B cell (primary cell): Measurements from ENCODE around the gene INSL4. TPM values are rescaled to one million over a fixed set of nuclear protein-coding genes. Genes with fewer than 3 reads are reported as not detected.
A peak's percentile ranks its signal among the peaks of the same experiment; 100 is the strongest.

Experiments
- ATAC-seq: fragments of 200-7000 bp; cut with Tn5 transposase; one replicate; pipeline ENCODE4 v1.10.0; 2021; ENCODE audit warnings: low read depth, mild to moderate bottlenecking, moderate number of reproducible peaks, moderate library complexity
- CTCF ChIA-PET: fragments of 350-600 bp; sonication (Branson Sonifier 250); formaldehyde crosslinking; loops from one replicate; lab custom pipeline; 2021; ENCODE audit warnings: antibody characterized with exemption, inconsistent platforms; lab: Charles Lee
- POLR2A ChIA-PET: fragments of 350-600 bp; sonication (Branson Sonifier 250); formaldehyde crosslinking; loops from one replicate; lab custom pipeline; 2021; ENCODE audit warnings: antibody characterized with exemption; lab: Charles Lee
- DNase-seq: peaks from one replicate; pipeline ENCODE4 v3.0.0; 2013
- H2AFZ ChIP-seq: 2 replicates; pipeline ENCODE4 v1.6.1; 2012; ENCODE audit warnings: mild to moderate bottlenecking, low read depth, low read length; ENCODE audit not compliant: insufficient read depth, poor library complexity, severe bottlenecking
- H3K27ac ChIP-seq, 2 donors: 1 replicate in 1 of 2; 2 replicates in 1 of 2; pipeline ENCODE4 v1.5.1; 2012 to 2013; ENCODE audit warnings: low read length in 2 of 2, mild to moderate bottlenecking in 2 of 2, moderate library complexity in 1 of 2
- H3K27me3 ChIP-seq, 4 experiments: fragments of 200-600 bp in 1 of 4; sonication (generic) in 1 of 4; replicated peaks in 1 of 4; 1 replicate in 2 of 4; 2 replicates in 2 of 4; pipeline versions ENCODE4 v1.6.1 to v1.7.0; 2013 to 2016; ENCODE audit warnings: low read length in 3 of 4, mild to moderate bottlenecking in 2 of 4, mixed read lengths in 1 of 4, moderate library complexity in 1 of 4; ENCODE audit not compliant: insufficient read depth in 4 of 4, control insufficient read depth in 3 of 4; ENCODE audit errors: control extremely low read depth in 1 of 4
- H3K36me3 ChIP-seq, 2 experiments: replicated peaks in 1 of 2; 1 replicate in 1 of 2; 2 replicates in 1 of 2; pipeline versions ENCODE4 v1.6.1 to v1.7.1; 2013; ENCODE audit warnings: low read length in 1 of 2; ENCODE audit not compliant: insufficient read depth in 2 of 2, control insufficient read depth in 1 of 2; ENCODE audit errors: control extremely low read depth in 1 of 2, extremely low read depth in 1 of 2
- H3K4me1 ChIP-seq, 2 donors: fragments of 200-600 bp in 1 of 2; sonication (generic) in 1 of 2; 1 replicate in 1 of 2; 2 replicates in 1 of 2; pipeline versions ENCODE4 v1.5.1 to v1.6.1; 2013 to 2017; ENCODE audit warnings: low read length in 2 of 2; ENCODE audit not compliant: control insufficient read depth in 2 of 2, insufficient read depth in 2 of 2
- H3K4me2 ChIP-seq: replicated peaks from 2 replicates; pipeline ENCODE3; 2012; ENCODE audit warnings: mild to moderate bottlenecking, low read depth, low read length; ENCODE audit not compliant: poor library complexity, severe bottlenecking
- H3K4me3 ChIP-seq, 5 experiments: fragments of 200-600 bp in 1 of 5; sonication (generic) in 1 of 5; 1 replicate in 3 of 5; 2 replicates in 2 of 5; pipeline versions ENCODE4 v1.5.1 to v1.7.0; 2011 to 2016; ENCODE audit warnings: low read length in 4 of 5, mild to moderate bottlenecking in 4 of 5, low read depth in 2 of 5, control low read depth in 1 of 5, moderate library complexity in 1 of 5; ENCODE audit not compliant: insufficient read depth in 1 of 5; ENCODE audit errors: control extremely low read depth in 1 of 5, extremely low read depth in 1 of 5
- H3K79me2 ChIP-seq: fragments of 200-600 bp; sonication (generic); one replicate; pipeline ENCODE4 v1.6.0; 2016; ENCODE audit warnings: low read length; ENCODE audit not compliant: control insufficient read depth, insufficient read depth
- H3K9ac ChIP-seq: fragments of 200-600 bp; sonication (generic); 2 replicates; pipeline ENCODE4 v1.6.1; 2017; ENCODE audit warnings: mild to moderate bottlenecking, low read length, moderate library complexity
- H3K9me3 ChIP-seq, 3 donors: one replicate each; pipeline versions ENCODE4 v1.6.1 to v1.7.1; 2013; ENCODE audit warnings: low read length in 2 of 3; ENCODE audit not compliant: control insufficient read depth in 2 of 3, insufficient read depth in 1 of 3; ENCODE audit errors: control extremely low read depth in 1 of 3
- H4K20me1 ChIP-seq: 2 replicates; pipeline ENCODE4 v1.6.0; 2012; ENCODE audit warnings: mild to moderate bottlenecking, low read length; ENCODE audit not compliant: insufficient read depth, control insufficient read depth, poor library complexity, severe bottlenecking
- H3K27ac Mint-ChIP-seq: one replicate; pipeline ENCODE4 v1.8.0; 2021; ENCODE audit warnings: mixed read lengths
- H3K27me3 Mint-ChIP-seq: one replicate; pipeline ENCODE4 v1.8.0; 2021; ENCODE audit warnings: mixed read lengths
- H3K4me1 Mint-ChIP-seq: one replicate; pipeline ENCODE4 v1.8.0; 2021; ENCODE audit warnings: mixed read lengths
- H3K4me3 Mint-ChIP-seq: one replicate; pipeline ENCODE4 v1.8.0; 2021; ENCODE audit warnings: mixed read lengths
- H3K9me3 Mint-ChIP-seq: one replicate; pipeline ENCODE4 v1.8.0; 2022; ENCODE audit warnings: mixed read lengths; ENCODE audit not compliant: insufficient read depth
- EZH2 ChIP-seq: IDR thresholded peaks from 2 replicates; pipeline ENCODE4 v1.6.1; 2012; ENCODE audit warnings: borderline replicate concordance, low read depth, mild to moderate bottlenecking, moderate library complexity, low read length; ENCODE audit not compliant: insufficient read depth, poor library complexity, severe bottlenecking
- WGBS: methylation state at CpG from one replicate; pipeline ENCODE4 v1.1.5; 2013; ENCODE audit warnings: missing lambda C conversion rate; ENCODE audit not compliant: insufficient coverage; 5-methylcytosine and 5-hydroxymethylcytosine counted together
- intact Hi-C: fragments of 100-400 bp; cut with micrococcal nuclease; formaldehyde crosslinking; loops from one replicate; pipeline ENCODE4 v1.10.0; 2022
- polyA plus RNA-seq: library from polyadenylated mRNA; depleted of rRNA; stranded (reverse); fragments of >200 nt; gene quantifications from 2 replicates; pipeline ENCODE4 v1.2.3, GENCODE V29; 2012
- total RNA-seq, 2 donors: library from RNA; stranded (reverse); fragments of 120-200 nt in 1 of 2; gene quantifications; 1 replicate in 1 of 2; 2 replicates in 1 of 2; pipeline versions ENCODE4 v1.2.3 to v1.2.4, GENCODE V29; 2013 to 2022
- TF ChIP-seq, protein P1 (sequence below): fragments of 200-600 bp; IDR thresholded peaks from one replicate; pipeline ENCODE4 v1.8.0; 2022; ENCODE audit warnings: antibody characterized with exemption, mild to moderate bottlenecking

Gene INSL4
- total and polyA plus RNA-seq, 2 donors (not counting 1 experiment from before 2014, with no cell fraction given): not detected

DNA sequence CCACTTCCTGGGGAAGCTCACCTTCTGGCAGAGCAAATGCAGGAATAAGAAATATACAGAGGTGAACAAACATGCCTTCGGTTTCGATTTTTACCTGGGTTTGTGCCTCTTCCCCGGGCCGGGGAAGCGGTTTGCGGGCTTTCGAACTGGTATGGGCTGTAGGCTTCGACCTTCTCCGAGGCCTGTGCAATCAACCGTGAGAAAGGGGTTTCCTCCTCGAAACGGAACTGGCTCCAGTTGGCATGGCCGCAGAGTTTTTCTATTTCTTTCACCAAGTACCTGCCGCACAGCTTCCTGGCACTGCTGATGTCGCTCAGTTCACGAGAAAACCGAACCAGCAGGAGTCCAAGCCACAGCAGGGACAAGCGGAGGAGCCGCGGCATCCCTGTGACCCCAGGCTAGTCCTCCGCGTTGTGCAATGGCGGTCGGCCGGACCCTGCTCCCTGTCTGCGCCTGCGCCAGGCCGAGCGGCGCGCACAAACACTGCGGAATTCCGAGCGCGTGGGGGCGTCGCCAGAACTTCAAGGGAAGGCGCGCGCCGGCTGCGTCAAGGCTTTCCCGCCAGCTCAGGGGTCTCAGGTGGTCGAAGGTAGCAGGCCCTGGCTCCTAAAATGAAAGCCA is 45.9 kb upstream of the INSL4 start, which contains the start of gene INSL6:
Gene INSL6, minus strand, starts transcription at position 420 of the 621 bp plus-strand sequence. Its CDS starts 37 bp downstream, at position 383.
- intact Hi-C loops: loop anchor here (5.0 to 10.0 kb wide), 4 partner anchors 423 to 869 kb away; partner anchors contain the start of gene ERMP1
- TF ChIP-seq, protein P1, sequence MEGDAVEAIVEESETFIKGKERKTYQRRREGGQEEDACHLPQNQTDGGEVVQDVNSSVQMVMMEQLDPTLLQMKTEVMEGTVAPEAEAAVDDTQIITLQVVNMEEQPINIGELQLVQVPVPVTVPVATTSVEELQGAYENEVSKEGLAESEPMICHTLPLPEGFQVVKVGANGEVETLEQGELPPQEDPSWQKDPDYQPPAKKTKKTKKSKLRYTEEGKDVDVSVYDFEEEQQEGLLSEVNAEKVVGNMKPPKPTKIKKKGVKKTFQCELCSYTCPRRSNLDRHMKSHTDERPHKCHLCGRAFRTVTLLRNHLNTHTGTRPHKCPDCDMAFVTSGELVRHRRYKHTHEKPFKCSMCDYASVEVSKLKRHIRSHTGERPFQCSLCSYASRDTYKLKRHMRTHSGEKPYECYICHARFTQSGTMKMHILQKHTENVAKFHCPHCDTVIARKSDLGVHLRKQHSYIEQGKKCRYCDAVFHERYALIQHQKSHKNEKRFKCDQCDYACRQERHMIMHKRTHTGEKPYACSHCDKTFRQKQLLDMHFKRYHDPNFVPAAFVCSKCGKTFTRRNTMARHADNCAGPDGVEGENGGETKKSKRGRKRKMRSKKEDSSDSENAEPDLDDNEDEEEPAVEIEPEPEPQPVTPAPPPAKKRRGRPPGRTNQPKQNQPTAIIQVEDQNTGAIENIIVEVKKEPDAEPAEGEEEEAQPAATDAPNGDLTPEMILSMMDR: no peak
- TF ChIP-seq EZH2: no peak
- no peak within 1 kb of the TSS for H3K27ac ChIP-seq
- CTCF ChIA-PET: interaction anchor here (1.1 to 5.7 kb wide), 13 partner anchors 10 to 649 kb away, joined by 3 to 107 read pairs (median 7); partner anchors contain the start of genes CD274 and PLGRKT
- H2AFZ ChIP-seq: peak within 1 kb of the TSS; percentile 13
- DNase-seq: peak; percentile 6
- no peak within 1 kb of the TSS for H3K4me3 ChIP-seq
- no peaks in the 10 kb centered on the region for H3K79me2 ChIP-seq
- no peak for ATAC-seq
- no peaks in the 10 kb centered on the region for H4K20me1 ChIP-seq
- Mint-ChIP-seq H3K4me3 (no peak within 1 kb of the TSS), H3K27ac (no peak within 1 kb of the TSS), H3K9me3 (no peaks in the 10 kb centered on the region), H3K27me3 (no peaks in the 10 kb centered on the region), H3K4me1 (peaks cover 2% of the 10 kb centered on the region)
- no peaks in the 10 kb centered on the region for H3K36me3 ChIP-seq
- H3K4me2 ChIP-seq: no peak within 1 kb of the TSS
- 95% methylated on average over 44 of the region's 44 CpGs for WGBS
- POLR2A ChIA-PET: no interaction called here
- no peaks in the 10 kb centered on the region for H3K4me1 ChIP-seq
- H3K9ac ChIP-seq: no peak within 1 kb of the TSS
- H3K27me3 ChIP-seq: no peaks in the 10 kb centered on the region
- peaks cover 0 to 2% (median 1%) of the 10 kb centered on the region in 3 donors for H3K9me3 ChIP-seq
